Ishikawa (cell line): ENCODE data around the gene PRKCQ.

Experiments
- CEBPB ChIP-seq: IDR thresholded peaks from 2 replicates; pipeline ENCODE4 v1.6.1; 2012
- CREB1 ChIP-seq: IDR thresholded peaks from 2 replicates; pipeline ENCODE4 v1.6.1; 2012; ENCODE audit warnings: low read depth
- EGR1 ChIP-seq: IDR thresholded peaks from 2 replicates; pipeline ENCODE4 v1.6.1; 2012
- EP300 ChIP-seq: IDR thresholded peaks from 2 replicates; pipeline ENCODE4 v1.6.1; 2012; ENCODE audit warnings: borderline replicate concordance
- FOXM1 ChIP-seq: IDR thresholded peaks from 2 replicates; pipeline ENCODE4 v1.6.1; 2012; ENCODE audit warnings: low read depth, borderline replicate concordance
- NFIC ChIP-seq: IDR thresholded peaks from 2 replicates; pipeline ENCODE4 v1.6.1; 2012
- RAD21 ChIP-seq: IDR thresholded peaks from 2 replicates; pipeline ENCODE4 v1.6.1; 2012; ENCODE audit warnings: low read depth
- REST ChIP-seq: IDR thresholded peaks from 2 replicates; pipeline ENCODE4 v1.6.1; 2012; ENCODE audit warnings: low read depth, mild to moderate bottlenecking
- TAF1 ChIP-seq: IDR thresholded peaks from 2 replicates; pipeline ENCODE4 v1.6.1; 2012; ENCODE audit warnings: low read depth, mild to moderate bottlenecking
- TCF12 ChIP-seq: IDR thresholded peaks from 2 replicates; pipeline ENCODE4 v1.6.1; 2012; ENCODE audit warnings: low read depth
- TEAD4 ChIP-seq: IDR thresholded peaks from 2 replicates; pipeline ENCODE4 v1.6.1; 2012
- YY1 ChIP-seq: IDR thresholded peaks from 2 replicates; pipeline ENCODE4 v1.6.1; 2012; ENCODE audit warnings: low read depth
- ZBTB7A ChIP-seq: IDR thresholded peaks from 2 replicates; pipeline ENCODE4 v1.6.1; 2012; ENCODE audit warnings: low read depth
- TF ChIP-seq, protein P1 (sequence below): IDR thresholded peaks from 2 replicates; pipeline ENCODE4 v1.6.1; 2012
- TF ChIP-seq, protein P2 (sequence below): IDR thresholded peaks from 2 replicates; pipeline ENCODE4 v1.6.1; 2012

The PRKCQ gene

GRCh38 chr10:6602026-6602699 lies 22.1 kb upstream of the PRKCQ start:
- no peak for TF ChIP-seq TCF12

DNA sequence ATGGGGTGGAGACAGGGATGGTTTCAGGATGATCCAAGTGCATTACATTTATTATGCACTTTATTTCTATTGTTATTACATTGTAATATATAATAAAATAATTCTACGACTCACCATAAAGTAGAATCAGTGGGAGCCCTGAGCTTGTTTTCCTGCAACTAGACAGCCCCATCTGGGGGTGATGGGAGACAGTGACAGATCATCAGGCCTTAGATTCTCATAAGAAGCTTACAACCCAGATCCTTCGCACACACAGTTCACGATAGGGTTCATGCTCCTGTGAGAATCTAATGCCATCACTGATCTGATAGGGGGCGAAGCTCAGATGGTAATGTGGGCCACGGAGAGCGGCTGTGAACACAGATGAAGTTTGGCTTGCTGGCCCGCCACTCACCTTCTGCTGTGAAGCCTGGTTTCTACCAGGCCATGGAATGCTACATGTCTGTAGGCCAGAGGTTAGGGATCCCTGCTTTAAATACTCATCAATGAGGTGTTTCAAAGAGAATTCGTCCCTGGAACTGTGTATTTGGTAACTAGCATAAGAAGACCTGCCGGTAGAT lies 21.2 kb upstream of the PRKCQ start:
- TF ChIP-seq FOXM1 (no peak), TCF12 (no peak), EP300 (no peak), REST (no peak), ZBTB7A (no peak)
- TF ChIP-seq, protein P1, sequence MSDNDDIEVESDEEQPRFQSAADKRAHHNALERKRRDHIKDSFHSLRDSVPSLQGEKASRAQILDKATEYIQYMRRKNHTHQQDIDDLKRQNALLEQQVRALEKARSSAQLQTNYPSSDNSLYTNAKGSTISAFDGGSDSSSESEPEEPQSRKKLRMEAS, result no peak
- TF ChIP-seq, protein P2, sequence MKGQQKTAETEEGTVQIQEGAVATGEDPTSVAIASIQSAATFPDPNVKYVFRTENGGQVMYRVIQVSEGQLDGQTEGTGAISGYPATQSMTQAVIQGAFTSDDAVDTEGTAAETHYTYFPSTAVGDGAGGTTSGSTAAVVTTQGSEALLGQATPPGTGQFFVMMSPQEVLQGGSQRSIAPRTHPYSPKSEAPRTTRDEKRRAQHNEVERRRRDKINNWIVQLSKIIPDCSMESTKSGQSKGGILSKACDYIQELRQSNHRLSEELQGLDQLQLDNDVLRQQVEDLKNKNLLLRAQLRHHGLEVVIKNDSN, result no peak

DNA sequence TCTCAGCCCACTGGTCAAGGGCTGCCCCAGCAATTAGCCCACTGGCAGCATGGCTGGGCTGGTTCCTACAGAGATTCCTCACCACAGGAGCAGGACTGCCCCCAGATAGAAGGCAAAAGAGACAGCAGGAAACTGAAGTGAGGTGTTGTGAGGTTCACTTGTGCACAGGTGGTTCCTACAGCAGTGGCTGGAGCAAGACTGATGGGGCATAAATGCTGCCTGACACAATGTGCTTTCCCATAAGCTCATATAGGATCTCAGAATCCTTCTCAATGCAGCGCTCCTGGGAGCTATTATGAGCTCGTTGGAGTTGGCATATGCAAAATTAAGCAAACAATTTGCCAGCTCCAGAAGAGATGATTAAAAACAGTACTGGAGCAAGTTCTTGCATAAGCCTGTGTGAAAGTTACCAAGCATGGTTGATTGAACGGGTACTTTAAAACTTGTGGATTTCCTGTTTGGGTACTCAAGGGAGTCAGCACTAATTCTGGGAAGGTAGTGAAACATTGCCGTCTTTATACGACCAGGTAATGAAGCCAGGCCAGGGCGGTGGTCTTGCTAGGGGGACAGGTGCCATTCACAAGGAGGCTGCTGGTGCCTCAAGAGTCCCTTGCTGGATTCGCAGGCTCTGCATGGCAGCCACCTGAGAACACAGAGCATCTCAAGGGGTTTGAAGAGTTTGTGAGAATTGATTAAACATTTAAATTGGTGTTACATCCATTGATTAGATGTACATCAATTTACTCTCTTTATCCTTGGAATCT lies 20.3 kb upstream of the PRKCQ start:
- TF ChIP-seq FOXM1 (no peak), TEAD4 (no peak), ZBTB7A (no peak), CREB1 (no peak), NFIC (no peak), CEBPB (no peak), RAD21 (no peak), TCF12 (no peak), EP300 (no peak)
- TF ChIP-seq, protein P1, result no peak
- TF ChIP-seq, protein P2, result no peak

GRCh38 chr10:6598679-6599078 lies 18.6 kb upstream of the PRKCQ start:
- TF ChIP-seq TEAD4 (no peak), YY1 (no peak), EP300 (no peak)
- TF ChIP-seq, protein P1, result no peak

- TF ChIP-seq FOXM1, result no peak
- no peak for TF ChIP-seq RAD21
- no peak for TF ChIP-seq CEBPB
- TF ChIP-seq ZBTB7A, result no peak
- no peak for TF ChIP-seq TAF1
- no peak for TF ChIP-seq TEAD4
These were observed 17.4 kb upstream of the PRKCQ start for GRCh38 chr10:6597478-6597877.

- no peak for TF ChIP-seq CEBPB
- TF ChIP-seq NFIC, result no peak
- no peak for TF ChIP-seq REST
- no peak for TF ChIP-seq EGR1
- no peak for TF ChIP-seq RAD21
- no peak for TF ChIP-seq EP300
These were observed 15.4 kb upstream of the PRKCQ start for GRCh38 chr10:6595499-6595898.
